Endothelial cell of umbilical vein (primary cell): Measurements from ENCODE around the gene BRSK1.

ENCODE experiments used
- CTCF ChIP-seq, 2 donors: IDR thresholded peaks; 1 replicate in 1 of 2; 2 replicates in 1 of 2; pipeline ENCODE4 v1.5.1; 2011; ENCODE audit warnings: low read length in 2 of 2, mild to moderate bottlenecking in 2 of 2, moderate library complexity in 2 of 2, control low read depth in 1 of 2, inconsistent platforms in 1 of 2, low read depth in 1 of 2; ENCODE audit not compliant: insufficient read depth in 1 of 2; ENCODE audit errors: extremely low read depth in 1 of 2
- EZH2 ChIP-seq: IDR thresholded peaks from 2 replicates; pipeline ENCODE4 v1.6.1; 2012; ENCODE audit warnings: borderline replicate concordance, low read depth, mild to moderate bottlenecking, moderate library complexity, low read length, inconsistent platforms; ENCODE audit not compliant: severe bottlenecking
- MAX ChIP-seq: IDR thresholded peaks from 2 replicates; pipeline ENCODE4 v1.6.1; 2011; ENCODE audit not compliant: insufficient read depth, insufficient read length
- POLR2A ChIP-seq: IDR thresholded peaks from 2 replicates; pipeline ENCODE4 v1.6.1; 2012; ENCODE audit warnings: low read depth, mild to moderate bottlenecking, control low read depth, low read length
- POLR2AphosphoS5 ChIP-seq: IDR thresholded peaks from 2 replicates; pipeline ENCODE4 v1.6.1; 2012; ENCODE audit warnings: low read depth, mild to moderate bottlenecking, control low read depth, low read length, moderate library complexity; ENCODE audit not compliant: insufficient read depth

GRCh38 chr19:55253842-55254624 lies 29.8 kb upstream of the BRSK1 start:
- TF ChIP-seq CTCF (IDR thresholded peaks at IDR 0.05; ENCODE audit: extremely low read depth in 1 of 2, insufficient read depth in 1 of 2, low read depth in 1 of 2, low read length in 2 of 2): no peak
- TF ChIP-seq POLR2AphosphoS5: no peak
- TF ChIP-seq MAX: no peak
- TF ChIP-seq POLR2A: no peak
- no peak for TF ChIP-seq EZH2
